GM12874 (cell line): ENCODE results near the gene TRAFD1.

Experiments used
- CTCF ChIP-seq: IDR thresholded peaks from 2 replicates; pipeline ENCODE4 v1.5.1; 2011; ENCODE audit warnings: low read depth, mild to moderate bottlenecking, control low read depth, low read length, moderate library complexity; ENCODE audit not compliant: insufficient read depth

TRAFD1 gene

GRCh38 chr12:112125250-112125999 lies at the start of gene TRAFD1:
Gene TRAFD1 (plus strand): TSS chr12:112125560. CDS start chr12:112130523, 4,963 bp downstream.
- no peak for TF ChIP-seq CTCF

GRCh38 chr12:112087055-112087850 lies 38.1 kb upstream of the TRAFD1 start:
- TF ChIP-seq CTCF: no peak

- no peak for TF ChIP-seq CTCF
Measured at GRCh38 chr12:112087851-112088250, 37.5 kb upstream of the TRAFD1 start.

- TF ChIP-seq CTCF: no peak
Measured at GRCh38 chr12:112091563-112091962, 33.8 kb upstream of the TRAFD1 start.

GRCh38 chr12:112096070-112096469 lies 29.3 kb upstream of the TRAFD1 start:
- TF ChIP-seq CTCF: no peak

GRCh38 chr12:112096667-112097066 lies 28.7 kb upstream of the TRAFD1 start:
- no peak for TF ChIP-seq CTCF

GRCh38 chr12:112097641-112098040 lies 27.7 kb upstream of the TRAFD1 start:
- TF ChIP-seq CTCF: no peak
